Germinal center (tissue), 1 donor: ENCODE measurements around the gene GRIK3.

Source experiments
- DNase-seq: peaks from one replicate; pipeline ENCODE4 v3.0.0; 2012; ENCODE audit warnings: mixed read lengths, low spot score

Gene GRIK3

GRCh38 chr1:36981126-36981525 is 53.2 kb downstream of the GRIK3 start:
- no peak for DNase-seq

DNA sequence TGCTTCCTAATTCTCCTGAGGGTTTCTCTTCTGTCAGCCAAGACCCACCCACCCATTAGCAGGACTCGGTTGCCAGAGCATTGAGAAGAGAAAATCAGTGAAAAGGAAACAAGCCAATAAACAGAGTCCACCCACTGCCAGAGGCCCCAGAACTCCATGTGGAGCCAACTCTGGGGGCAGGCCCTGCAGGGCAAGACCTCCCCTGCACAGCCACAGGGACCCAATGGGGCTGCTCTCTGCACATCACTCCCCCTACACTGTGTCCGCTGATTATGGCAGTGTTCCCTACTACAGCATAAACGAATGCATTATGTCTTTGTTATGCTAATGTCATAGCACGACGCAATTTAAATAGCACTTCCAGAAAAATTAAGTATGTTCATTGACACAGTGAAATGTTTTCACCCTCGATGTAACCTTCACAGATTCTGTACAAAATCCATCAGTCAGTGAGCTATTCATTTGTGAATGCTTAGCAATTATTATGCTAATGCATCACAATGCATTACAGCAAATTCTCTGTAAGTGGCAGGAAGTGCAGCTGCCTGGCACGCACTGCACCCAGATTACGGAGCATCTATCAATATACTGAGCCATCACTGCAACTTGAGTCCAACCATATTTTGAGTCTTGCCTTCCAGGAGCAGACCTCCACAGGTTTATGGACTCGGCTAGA is 56.4 kb downstream of the GRIK3 start:
- DNase-seq = no peak

DNA sequence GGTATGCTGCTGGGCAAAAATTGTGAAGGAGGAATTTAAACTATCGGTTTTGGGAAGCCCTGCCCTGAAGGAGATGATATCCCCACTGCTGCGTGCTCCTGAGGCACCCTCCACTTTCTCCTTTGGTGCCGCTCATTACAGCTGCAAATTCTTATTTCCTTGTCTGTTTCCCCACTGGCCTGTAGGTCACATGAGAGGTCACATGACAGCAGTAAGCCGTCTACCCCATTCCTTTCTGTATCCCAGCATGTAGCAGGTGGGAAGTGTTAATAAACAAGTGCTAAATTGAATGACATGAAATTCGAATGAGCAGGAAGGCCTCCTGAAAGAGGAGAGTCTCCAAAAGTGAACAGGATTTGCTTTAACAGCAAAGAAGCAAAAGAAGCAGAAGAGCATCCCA is 58.7 kb downstream of the GRIK3 start:
- DNase-seq = no peak

- DNase-seq = no peak
Measured at GRCh38 chr1:36973056-36973455, 61.3 kb downstream of the GRIK3 start.

GRCh38 chr1:36971852-36972618 is 62.3 kb downstream of the GRIK3 start:
- DNase-seq = no peak

- no peak for DNase-seq
Measured at GRCh38 chr1:36968730-36969129, 65.6 kb downstream of the GRIK3 start.

GRCh38 chr1:36966242-36966641 is 68.1 kb downstream of the GRIK3 start:
- DNase-seq = no peak

GRCh38 chr1:36965275-36966159 is 68.8 kb downstream of the GRIK3 start:
- no peak for DNase-seq

GRCh38 chr1:36964830-36965229 is 69.5 kb downstream of the GRIK3 start:
- DNase-seq = no peak

DNA sequence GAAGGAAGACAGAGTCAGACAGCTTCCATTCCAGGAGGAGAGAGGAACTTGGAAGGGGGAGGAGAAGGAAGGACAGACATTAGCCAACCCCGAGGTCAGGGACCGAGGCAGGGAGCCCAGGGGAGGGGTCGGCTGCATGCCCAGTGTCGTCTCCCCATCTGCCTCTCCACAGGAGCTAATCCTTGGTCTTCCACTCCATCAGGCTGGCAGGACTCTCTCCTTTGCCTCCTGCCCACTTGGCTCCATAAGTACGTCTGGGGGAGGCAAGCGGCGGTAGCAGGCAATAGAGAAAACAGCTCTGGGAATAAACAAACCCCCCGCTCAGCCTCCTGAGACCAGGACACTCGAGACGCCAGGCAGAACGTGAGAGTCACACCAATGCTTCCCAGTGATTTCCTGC is 71.3 kb downstream of the GRIK3 start:
- no peak for DNase-seq

- no peak for DNase-seq
Measured at GRCh38 chr1:36961062-36961615, 73.2 kb downstream of the GRIK3 start.

DNA sequence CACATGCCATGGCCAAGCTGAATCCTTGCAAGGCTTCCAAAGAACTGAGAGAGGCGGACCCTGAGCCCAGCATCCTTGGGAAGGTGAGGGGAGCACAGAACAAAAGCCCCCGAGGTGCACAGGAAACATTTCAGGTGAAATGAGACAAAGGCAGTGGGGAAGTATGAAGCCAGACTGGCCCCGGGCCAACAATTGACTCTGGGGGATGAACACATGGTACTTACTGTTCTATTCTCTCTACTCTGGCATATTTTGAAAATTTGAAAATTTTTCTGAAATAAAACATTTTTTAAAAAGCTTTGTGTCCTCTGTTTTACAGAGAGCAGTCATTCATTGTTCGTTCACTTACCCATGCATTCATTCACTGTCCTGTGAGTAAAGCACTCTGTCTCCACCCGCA is 77.7 kb downstream of the GRIK3 start:
- DNase-seq = no peak

- DNase-seq = no peak
Measured at GRCh38 chr1:36955016-36955415, 79.3 kb downstream of the GRIK3 start.

- DNase-seq = no peak
Measured at GRCh38 chr1:36953061-36953460, 81.3 kb downstream of the GRIK3 start.

DNA sequence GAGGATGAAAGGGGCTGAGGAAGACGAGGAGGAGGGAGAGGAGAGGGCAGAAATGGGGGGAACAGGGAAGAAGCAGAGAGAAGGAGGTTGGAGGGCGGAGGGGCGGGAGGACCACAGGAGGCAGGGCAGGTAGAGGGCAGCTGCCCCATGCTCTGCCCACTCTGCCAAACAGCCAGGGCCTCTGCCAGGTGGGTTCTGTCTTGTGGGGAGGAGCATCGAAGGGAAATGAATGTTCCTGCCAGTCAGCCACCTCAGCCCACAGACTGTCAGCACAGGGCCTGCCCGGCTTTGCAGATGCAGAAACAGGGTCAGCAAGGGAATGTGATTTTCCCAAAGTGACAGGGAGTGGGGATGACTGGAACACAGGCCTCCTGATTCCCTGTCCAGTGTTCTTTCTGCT is 82.6 kb downstream of the GRIK3 start:
- no peak for DNase-seq

DNA sequence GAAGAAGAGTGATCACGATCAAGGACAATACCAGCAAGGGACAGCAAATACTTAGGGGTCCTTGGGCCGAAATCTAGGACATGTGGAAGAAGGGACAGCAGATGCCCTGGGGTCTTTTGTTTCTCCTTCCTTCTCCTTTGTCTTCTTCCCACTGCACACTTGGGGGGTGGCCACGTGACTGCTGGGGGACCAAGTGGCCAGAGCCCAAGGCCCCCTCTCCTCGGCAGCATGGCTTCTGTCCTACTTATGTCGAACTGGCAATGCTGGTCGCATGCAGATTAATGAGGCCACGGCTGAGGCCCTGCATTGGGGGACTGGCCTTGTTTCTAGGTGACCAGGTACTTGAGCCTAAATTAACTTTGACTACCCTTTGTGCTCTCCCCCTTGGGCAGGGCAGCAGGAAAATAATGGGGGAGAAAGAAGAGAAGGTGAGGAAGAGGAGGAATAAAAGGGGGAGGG is 83.0 kb downstream of the GRIK3 start:
- DNase-seq = no peak

DNA sequence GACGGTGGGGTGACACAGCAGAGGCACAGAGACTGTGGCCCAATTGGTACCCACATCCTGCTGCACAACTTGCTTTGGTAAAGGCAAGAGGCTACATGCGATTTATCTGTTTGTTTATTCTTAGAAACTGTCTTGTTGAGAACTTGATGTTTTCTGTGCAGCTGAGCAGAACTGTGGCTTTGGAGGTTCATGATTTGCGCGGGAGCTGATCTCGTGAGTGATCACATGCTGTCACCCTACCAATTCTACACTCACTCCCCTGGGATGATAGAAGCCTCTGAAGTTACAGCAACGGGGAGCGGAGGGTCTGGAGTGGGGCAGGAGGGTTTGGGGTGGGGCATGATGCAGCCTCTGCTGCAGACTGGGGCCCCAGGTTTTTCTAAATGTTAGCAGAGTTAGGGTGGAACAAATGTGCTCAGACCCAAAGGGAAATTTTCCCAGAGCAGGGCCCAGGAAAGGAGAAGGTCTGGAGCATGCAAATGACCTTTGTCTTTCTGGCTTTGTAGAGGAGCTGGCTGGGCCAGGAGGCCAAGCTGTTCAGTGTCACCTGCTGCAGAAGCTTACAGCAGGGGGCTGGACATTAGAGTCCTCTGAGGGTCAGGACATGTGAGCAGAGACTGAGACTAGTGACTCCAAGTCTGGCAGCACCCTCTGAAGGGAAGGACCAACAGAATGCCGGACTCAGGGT is 83.6 kb downstream of the GRIK3 start:
- DNase-seq = no peak

DNA sequence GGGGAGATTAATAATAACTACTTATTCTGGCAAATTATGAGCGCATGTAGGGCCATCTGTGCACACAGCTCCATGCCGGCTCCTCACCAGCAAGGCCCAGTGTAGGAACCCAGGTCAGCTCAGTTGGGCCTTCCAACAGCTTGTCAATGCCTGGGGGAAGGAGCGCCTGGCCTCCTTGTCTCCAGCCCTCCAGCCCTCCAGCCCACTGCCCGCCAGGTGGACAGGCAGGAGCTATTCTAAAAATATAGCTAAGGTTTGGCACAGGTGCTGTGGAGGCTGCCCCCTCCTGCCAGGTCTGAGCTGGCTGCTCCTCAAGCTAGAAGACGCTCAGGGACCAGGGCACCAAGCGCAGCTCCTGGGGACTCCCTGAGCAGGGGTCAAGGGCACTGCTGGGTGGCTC is 85.7 kb downstream of the GRIK3 start:
- no peak for DNase-seq

- DNase-seq = no peak
Measured at GRCh38 chr1:36948147-36948546, 86.2 kb downstream of the GRIK3 start.

- DNase-seq = no peak
Measured at GRCh38 chr1:36947384-36947783, 86.9 kb downstream of the GRIK3 start.

DNA sequence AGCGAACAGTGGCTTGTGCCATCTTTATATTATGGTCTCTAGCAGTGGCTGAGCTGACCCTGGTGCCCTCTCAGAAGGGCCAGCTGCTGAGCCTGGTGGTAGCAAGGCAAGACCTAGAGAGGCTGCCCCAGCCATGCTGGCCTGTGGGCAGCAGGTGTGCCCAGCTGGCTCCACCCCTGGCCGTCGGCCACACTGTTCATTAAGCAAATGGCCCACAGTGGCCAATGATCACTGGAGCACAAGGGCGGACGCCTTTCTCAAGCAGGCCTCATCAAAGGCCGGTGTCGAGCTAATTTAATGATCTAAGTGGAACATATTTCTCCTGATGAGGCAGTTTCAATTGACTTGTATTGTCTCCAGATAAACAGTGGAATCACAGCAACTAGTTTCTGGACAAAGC is 89.4 kb downstream of the GRIK3 start:
- DNase-seq = no peak

GRCh38 chr1:36942148-36942547 is 92.2 kb downstream of the GRIK3 start:
- DNase-seq = no peak
